ENCODE data around the gene SLAMF1.

GRCh38 chr1:160610569-160611242 is 36.1 kb downstream of the SLAMF1 start:
- TF ChIP-seq CTCF (IDR thresholded peaks at IDR 0.05) (no peak), POLR2A (IDR thresholded peaks at IDR 0.05) (no peak)
